Left lung (tissue), 10 donors: ENCODE measurements around the gene CFAP52. TPM values are rescaled to one million over a fixed set of nuclear protein-coding genes. Genes with fewer than 3 reads are reported as not detected.
A peak's percentile ranks its signal among the peaks of the same experiment; 100 is the strongest.
"Not testable (repeated sequence)": the region's sequence is repeated elsewhere in the genome, so short reads cannot be mapped to it uniquely, and the experiment has no call there.

Source experiments
- ATAC-seq: fragments of 200-7000 bp; cut with Tn5 transposase; one replicate; pipeline ENCODE4 v1.9.1; 2020; ENCODE audit warnings: moderate library complexity
- DNase-seq, 4 donors: peaks; one replicate each; pipeline ENCODE4 v3.0.0-alpha.2; 2013 to 2020
- H3K27ac ChIP-seq, 2 donors: fragments of 200-600 bp; sonication (generic) in 1 of 2; one replicate each; pipeline versions ENCODE4 v1.5.0 to v1.8.0; 2020 to 2021
- H3K27me3 ChIP-seq, 2 donors: fragments of 200-600 bp; sonication (generic) in 1 of 2; one replicate each; pipeline versions ENCODE4 v1.5.0 to v1.8.0; 2020 to 2021
- H3K36me3 ChIP-seq, 2 donors: fragments of 200-600 bp; sonication (generic) in 1 of 2; one replicate each; pipeline versions ENCODE4 v1.5.0 to v1.8.0; 2020 to 2021
- H3K4me1 ChIP-seq, 2 donors: fragments of 200-600 bp; one replicate each; pipeline ENCODE4 v1.8.0; 2021
- H3K4me3 ChIP-seq, 2 donors: fragments of 200-600 bp; sonication (generic) in 1 of 2; one replicate each; pipeline versions ENCODE4 v1.5.0 to v1.8.0; 2020 to 2021; ENCODE audit warnings: mild to moderate bottlenecking in 1 of 2
- H3K9me3 ChIP-seq, 2 donors: fragments of 200-600 bp; sonication (generic) in 1 of 2; one replicate each; pipeline versions ENCODE4 v1.5.0 to v1.8.0; 2020 to 2021
- intact Hi-C, 2 donors: fragments of 100-400 bp; cut with DNase I; formaldehyde crosslinking; loops; one replicate each; pipeline versions ENCODE4 v1.11.2 to v1.14.2; 2022
- polyA plus RNA-seq, 6 donors: library from polyadenylated mRNA; unstranded; fragments of 120-200 nt; gene quantifications; one replicate each; pipeline ENCODE4 v1.2.1, GENCODE V29; 2013; ENCODE audit not compliant: insufficient read length in 6 of 6
- total RNA-seq, 2 donors: library from RNA; stranded (reverse); fragmentation: NEBNext Ultra II Directional; extraction: Animal tissue kit (Norgen Biotek cat#: 25700); gene quantifications; one replicate each; pipeline ENCODE4 v1.2.1, GENCODE V29; 2021
- TF ChIP-seq, protein P1 (sequence below), 2 donors: fragments of 200-600 bp; sonication (generic) in 1 of 2; IDR thresholded peaks; one replicate each; pipeline versions ENCODE4 v1.5.0 to v1.8.0; 2021; ENCODE audit warnings: antibody characterized with exemption in 2 of 2
- donor health status: DM: no; HTN: yes; CAD: no.
- donor health status: DM: no; HTN: no; CAD: no.

Gene CFAP52
- total and polyA plus RNA-seq, 8 donors, result 1.6 to 10.8 (median 5.3) TPM; not detected in 1

DNA sequence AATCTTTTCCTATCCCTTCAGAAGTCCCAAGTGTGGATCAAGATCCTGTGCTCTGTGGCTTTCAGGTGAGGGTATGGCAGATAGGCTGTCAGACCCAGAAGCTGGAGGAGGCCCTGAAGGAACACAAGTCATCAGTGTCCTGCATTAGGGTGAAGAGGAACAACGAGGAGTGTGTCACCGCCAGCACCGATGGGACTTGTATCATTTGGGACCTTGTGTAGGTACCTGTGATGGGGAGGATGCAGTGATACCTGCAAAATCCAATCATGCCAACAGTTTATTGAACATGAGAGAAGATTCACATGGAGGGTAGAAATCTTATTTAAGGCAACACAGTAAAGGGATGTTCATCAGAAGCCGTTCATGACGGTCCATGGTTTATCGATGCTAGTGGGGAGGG is 58.9 kb downstream of the CFAP52 start:
- Histone ChIP-seq H3K4me3 (no peak overlapping the region), H3K36me3 (no peaks in the 10 kb centered on the region), H3K4me1 (no peaks in the 10 kb centered on the region), H3K27me3 (peaks cover 0 to 8% of the 10 kb centered on the region in 2 donors), H3K27ac (no peak overlapping the region), H3K9me3 (no peaks in the 10 kb centered on the region)
- ATAC-seq, result no peak
- intact Hi-C loops, result no loop called here
- TF ChIP-seq, protein P1, sequence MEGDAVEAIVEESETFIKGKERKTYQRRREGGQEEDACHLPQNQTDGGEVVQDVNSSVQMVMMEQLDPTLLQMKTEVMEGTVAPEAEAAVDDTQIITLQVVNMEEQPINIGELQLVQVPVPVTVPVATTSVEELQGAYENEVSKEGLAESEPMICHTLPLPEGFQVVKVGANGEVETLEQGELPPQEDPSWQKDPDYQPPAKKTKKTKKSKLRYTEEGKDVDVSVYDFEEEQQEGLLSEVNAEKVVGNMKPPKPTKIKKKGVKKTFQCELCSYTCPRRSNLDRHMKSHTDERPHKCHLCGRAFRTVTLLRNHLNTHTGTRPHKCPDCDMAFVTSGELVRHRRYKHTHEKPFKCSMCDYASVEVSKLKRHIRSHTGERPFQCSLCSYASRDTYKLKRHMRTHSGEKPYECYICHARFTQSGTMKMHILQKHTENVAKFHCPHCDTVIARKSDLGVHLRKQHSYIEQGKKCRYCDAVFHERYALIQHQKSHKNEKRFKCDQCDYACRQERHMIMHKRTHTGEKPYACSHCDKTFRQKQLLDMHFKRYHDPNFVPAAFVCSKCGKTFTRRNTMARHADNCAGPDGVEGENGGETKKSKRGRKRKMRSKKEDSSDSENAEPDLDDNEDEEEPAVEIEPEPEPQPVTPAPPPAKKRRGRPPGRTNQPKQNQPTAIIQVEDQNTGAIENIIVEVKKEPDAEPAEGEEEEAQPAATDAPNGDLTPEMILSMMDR (IDR thresholded peaks at IDR 0.05), result no peak
- DNase-seq, result no peak

DNA sequence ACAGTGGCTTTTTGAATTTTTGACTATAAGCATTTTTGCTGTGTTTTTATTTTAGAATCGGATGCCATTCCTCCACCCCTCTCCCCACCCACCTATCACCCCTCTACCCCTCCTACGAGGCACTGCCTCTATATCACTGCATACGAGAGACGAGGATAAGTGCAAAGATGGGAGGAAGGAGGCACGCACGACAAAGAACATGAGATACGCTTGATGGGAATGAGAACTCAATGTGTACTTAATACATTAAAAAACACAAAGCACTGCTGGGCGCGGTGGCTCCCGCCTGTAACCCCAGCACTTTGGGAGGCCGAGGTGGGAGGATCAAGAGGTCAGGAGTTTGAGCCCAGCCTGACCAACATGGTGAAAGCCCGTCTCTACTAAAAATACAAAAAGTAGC is 60.1 kb downstream of the CFAP52 start:
- ATAC-seq (no peak), DNase-seq (no peak)
- Histone ChIP-seq H3K4me1 (no peaks in the 10 kb centered on the region), H3K9me3 (no peaks in the 10 kb centered on the region), H3K4me3 (no peak overlapping the region), H3K27ac (no peak overlapping the region), H3K36me3 (no peaks in the 10 kb centered on the region), H3K27me3 (peaks cover 0 to 8% of the 10 kb centered on the region in 2 donors)
- TF ChIP-seq, protein P1 (IDR thresholded peaks at IDR 0.05), result no peak
- intact Hi-C loops, result no loop called here

DNA sequence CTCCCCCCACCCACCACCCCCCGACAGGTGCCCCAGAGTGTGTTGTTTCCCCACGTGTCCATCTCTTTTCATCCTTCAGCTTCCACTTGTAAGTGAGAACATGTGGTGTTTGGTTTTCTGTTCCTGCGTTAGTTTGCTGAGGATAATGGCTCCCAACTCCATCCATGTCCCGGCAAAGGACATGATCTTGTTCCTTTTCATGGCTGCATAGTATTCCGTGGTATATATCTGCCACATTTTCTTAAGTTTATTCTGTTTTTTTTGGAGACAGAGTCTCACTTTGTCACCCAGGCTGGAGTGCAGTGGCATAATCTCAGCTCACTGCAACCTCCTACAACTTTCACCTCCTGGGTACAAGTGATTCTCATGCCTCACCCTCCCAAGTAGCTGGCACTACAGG is 63.9 kb downstream of the CFAP52 start:
- H3K4me3 ChIP-seq, H3K9me3 ChIP-seq, H3K27ac ChIP-seq, DNase-seq, H3K36me3 ChIP-seq, ATAC-seq, intact Hi-C loops: not testable (repeated sequence)
- H3K27me3 ChIP-seq, result peaks cover 0 to 26% of the 10 kb centered on the region in 2 donors
- H3K4me1 ChIP-seq, result peaks cover 0 to 11% of the 10 kb centered on the region in 2 donors

DNA sequence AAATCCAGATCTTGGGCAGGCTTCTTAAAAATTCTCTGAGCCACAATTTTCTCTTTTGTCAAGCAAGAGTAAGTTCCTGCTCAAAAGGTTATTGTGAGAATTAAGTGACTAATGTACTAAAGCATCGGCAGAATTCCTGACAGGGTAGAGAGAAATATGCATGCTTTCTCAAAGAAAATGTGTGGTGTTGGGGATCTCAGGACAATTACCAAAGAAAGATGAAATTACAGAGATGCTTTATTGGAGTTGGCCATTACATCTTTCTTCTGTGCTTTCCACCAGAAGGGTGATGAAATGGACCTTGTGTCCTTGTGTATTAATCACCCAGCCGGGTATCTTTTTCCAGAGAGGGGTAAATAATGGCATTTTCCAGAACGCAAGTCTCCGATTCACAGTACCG is 67.2 kb downstream of the CFAP52 start:
- Histone ChIP-seq H3K4me1 (peaks cover 0 to 20% of the 10 kb centered on the region in 2 donors), H3K4me3 (no peak overlapping the region), H3K36me3 (no peaks in the 10 kb centered on the region), H3K9me3 (no peaks in the 10 kb centered on the region), H3K27me3 (peaks cover 15 to 50% of the 10 kb centered on the region in 2 donors), H3K27ac (no peak overlapping the region)
- ATAC-seq (no peak), DNase-seq (no peak)
- TF ChIP-seq, protein P1 (IDR thresholded peaks at IDR 0.05), result no peak
- intact Hi-C loops, result no loop called here

DNA sequence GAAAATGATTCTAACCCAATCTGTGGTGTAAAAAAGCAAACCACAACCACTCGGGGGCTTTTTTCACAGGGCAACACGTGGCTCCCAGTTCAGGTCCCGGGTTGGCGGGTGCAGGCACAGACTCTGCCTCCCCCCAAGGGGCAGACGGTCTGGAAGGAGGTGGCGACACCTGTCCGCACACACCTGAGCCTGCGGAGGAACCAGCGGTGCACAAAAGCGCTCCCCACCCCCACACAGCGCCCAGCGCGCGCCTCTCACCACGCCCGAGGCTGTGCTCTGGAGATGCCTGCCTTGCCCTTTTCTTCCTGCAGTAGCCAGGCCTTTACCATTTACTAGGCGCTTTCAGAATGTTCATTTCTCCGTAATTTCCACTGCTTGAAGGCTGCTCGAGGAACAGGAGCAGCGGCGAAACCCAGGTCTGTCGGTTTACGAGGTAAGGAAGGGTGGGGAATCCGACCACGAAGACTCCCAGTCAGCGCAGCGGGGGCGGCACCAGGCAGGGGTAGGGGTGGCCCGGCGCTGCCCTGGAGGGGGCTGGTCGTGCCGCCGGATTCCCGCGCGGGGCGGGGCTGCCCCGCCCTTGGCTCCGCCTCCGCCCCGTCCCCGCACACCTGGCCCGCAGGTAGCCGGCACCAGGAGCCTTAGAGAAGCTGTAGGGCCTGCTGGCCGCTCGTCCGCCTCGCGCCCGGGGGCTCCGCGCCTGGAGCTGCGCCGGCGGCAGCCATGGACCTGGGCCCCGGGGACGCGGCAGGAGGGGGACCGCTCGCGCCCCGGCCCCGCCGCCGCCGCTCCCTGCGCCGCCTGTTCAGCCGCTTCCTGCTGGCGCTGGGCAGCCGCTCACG is 68.7 kb downstream of the CFAP52 start, which contains the start of gene USP43:
USP43 (plus strand) TSS at position 608 of the 842 bp plus-strand sequence; CDS start at position 724, 116 bp downstream.
- DNase-seq (peak; percentile 20 to 89 (median 64)), ATAC-seq (peak; percentile 91)
- Histone ChIP-seq H3K27me3 (peaks cover 15 to 51% of the 10 kb centered on the region in 2 donors), H3K4me3 (peak within 1 kb of the TSS; percentile 58), H3K36me3 (no peaks in the 10 kb centered on the region), H3K9me3 (no peaks in the 10 kb centered on the region), H3K27ac (peak within 1 kb of the TSS; percentile 78 to 80), H3K4me1 (peaks cover 0 to 20% of the 10 kb centered on the region in 2 donors)
- TF ChIP-seq, protein P1 (IDR thresholded peaks at IDR 0.05), result no peak
- intact Hi-C loops, result no loop called here
